GM19023 (cell line): ENCODE results near the gene MED15.
"Not testable (repeated sequence)": the region's sequence is repeated elsewhere in the genome, so short reads cannot be mapped to it uniquely, and the experiment has no call there.

Experiments used
- ATAC-seq: cut with Tn5 transposase; IDR thresholded peaks from one replicate; pipeline ENCODE4 v1.9.1; 2021; ENCODE audit warnings: mild to moderate bottlenecking, moderate library complexity; ENCODE audit not compliant: unreplicated experiment

MED15 gene

GRCh38 chr22:20619045-20619892, 111.9 kb downstream of the MED15 start:
- no peak for ATAC-seq

GRCh38 chr22:20619893-20620194, 112.4 kb downstream of the MED15 start:
- ATAC-seq = not testable (repeated sequence)

GRCh38 chr22:20621162-20621561, 113.8 kb downstream of the MED15 start:
- no peak for ATAC-seq

GRCh38 chr22:20622650-20623339, 115.4 kb downstream of the MED15 start:
- ATAC-seq = no peak

- ATAC-seq = peak; percentile 80
Observed at GRCh38 chr22:20624161-20624616, 116.8 kb downstream of the MED15 start.

GRCh38 chr22:20625270-20625669, 117.9 kb downstream of the MED15 start:
- ATAC-seq = no peak

- ATAC-seq = no peak
Observed at GRCh38 chr22:20626811-20627210, 119.4 kb downstream of the MED15 start.

GRCh38 chr22:20627432-20627831, 120.0 kb downstream of the MED15 start:
- no peak for ATAC-seq

GRCh38 chr22:20628081-20628939, 120.9 kb downstream of the MED15 start:
- no peak for ATAC-seq

GRCh38 chr22:20629401-20629800, 122.0 kb downstream of the MED15 start:
- ATAC-seq = no peak

- ATAC-seq = no peak
Observed at GRCh38 chr22:20630873-20631617, 123.6 kb downstream of the MED15 start.

GRCh38 chr22:20632082-20632481, 124.7 kb downstream of the MED15 start:
- ATAC-seq = no peak

- ATAC-seq = no peak
Observed at GRCh38 chr22:20632518-20632917, 125.1 kb downstream of the MED15 start.

GRCh38 chr22:20634560-20635226, 127.3 kb downstream of the MED15 start:
- no peak for ATAC-seq

GRCh38 chr22:20635227-20635591, 127.8 kb downstream of the MED15 start:
- no peak for ATAC-seq

- ATAC-seq = no peak
Observed at GRCh38 chr22:20636075-20636812, 128.8 kb downstream of the MED15 start.

GRCh38 chr22:20636945-20637344, 129.5 kb downstream of the MED15 start:
- ATAC-seq = no peak
